HepG2 (cell line): Measurements from ENCODE around the gene ZNF705A.
"Not testable (repeated sequence)": the region's sequence is repeated elsewhere in the genome, so short reads cannot be mapped to it uniquely, and the experiment has no call there.

ENCODE experiments used
- ZKSCAN5 ChIP-seq: sonication (generic); formaldehyde crosslinking; IDR thresholded peaks from 2 replicates; pipeline ENCODE4 v1.5.1; 2020; ENCODE audit warnings: mild to moderate bottlenecking, missing genetic modification reagents
- ZNF230 ChIP-seq: sonication (generic); formaldehyde crosslinking; IDR thresholded peaks from 2 replicates; pipeline ENCODE4 v1.4.0; 2020; ENCODE audit warnings: mild to moderate bottlenecking, missing genetic modification reagents
- ZNF773 ChIP-seq: sonication (generic); formaldehyde crosslinking; IDR thresholded peaks from 2 replicates; pipeline ENCODE4 v1.4.0; 2020; ENCODE audit warnings: missing genetic modification reagents, borderline replicate concordance

DNA sequence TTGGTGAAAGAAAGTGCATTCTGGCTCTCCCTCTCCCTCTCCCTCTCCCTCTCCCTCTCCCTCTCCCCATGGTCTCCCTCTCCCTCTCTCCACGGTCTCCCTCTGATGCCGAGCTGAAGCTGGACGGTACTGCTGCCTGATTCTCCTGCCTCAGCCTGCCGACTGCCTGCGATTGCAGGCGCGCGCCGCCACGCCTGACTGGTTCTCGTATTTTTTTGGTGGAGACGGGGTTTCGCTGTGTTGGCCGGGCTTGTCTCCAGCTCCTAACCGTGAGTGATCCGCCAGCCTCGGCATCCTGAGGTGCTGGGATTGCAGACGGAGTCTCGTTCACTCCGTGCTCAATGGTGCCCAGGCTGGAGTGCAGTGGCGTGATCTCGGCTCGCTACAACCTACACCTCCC lies 26.5 kb downstream of the ZNF705A start:
- not testable (repeated sequence) for TF ChIP-seq ZNF230; ZKSCAN5 (CRISPR knock-in tag); ZNF773
